T-helper 1 cell (primary cell): ENCODE measurements around the gene NFIB.

Experiments used
- DNase-seq, 5 donors: peaks; one replicate each; pipeline ENCODE4 v3.0.0-alpha.2; 2012 to 2020

Gene NFIB

DNA sequence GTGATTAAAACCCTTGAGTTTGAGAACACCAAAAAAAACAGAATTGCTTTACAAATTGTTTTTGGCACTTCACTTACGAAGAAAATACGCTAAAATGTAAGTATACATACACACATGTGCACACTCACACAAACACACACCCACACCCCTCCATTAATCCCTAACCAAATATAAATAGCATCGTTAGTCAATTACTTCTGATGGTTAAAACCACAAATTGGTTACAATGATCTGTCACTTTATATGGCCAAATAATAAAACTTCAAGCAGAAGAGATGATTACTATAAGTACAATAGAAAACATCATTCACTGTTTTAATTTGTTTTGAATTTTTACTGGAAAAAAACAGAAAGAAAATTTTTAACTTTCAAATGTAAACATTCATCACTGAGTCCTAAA is 103.5 kb downstream of the NFIB start:
- no peak for DNase-seq

GRCh38 chr9:14209399-14210345 is 104.3 kb downstream of the NFIB start:
- DNase-seq: no peak

DNA sequence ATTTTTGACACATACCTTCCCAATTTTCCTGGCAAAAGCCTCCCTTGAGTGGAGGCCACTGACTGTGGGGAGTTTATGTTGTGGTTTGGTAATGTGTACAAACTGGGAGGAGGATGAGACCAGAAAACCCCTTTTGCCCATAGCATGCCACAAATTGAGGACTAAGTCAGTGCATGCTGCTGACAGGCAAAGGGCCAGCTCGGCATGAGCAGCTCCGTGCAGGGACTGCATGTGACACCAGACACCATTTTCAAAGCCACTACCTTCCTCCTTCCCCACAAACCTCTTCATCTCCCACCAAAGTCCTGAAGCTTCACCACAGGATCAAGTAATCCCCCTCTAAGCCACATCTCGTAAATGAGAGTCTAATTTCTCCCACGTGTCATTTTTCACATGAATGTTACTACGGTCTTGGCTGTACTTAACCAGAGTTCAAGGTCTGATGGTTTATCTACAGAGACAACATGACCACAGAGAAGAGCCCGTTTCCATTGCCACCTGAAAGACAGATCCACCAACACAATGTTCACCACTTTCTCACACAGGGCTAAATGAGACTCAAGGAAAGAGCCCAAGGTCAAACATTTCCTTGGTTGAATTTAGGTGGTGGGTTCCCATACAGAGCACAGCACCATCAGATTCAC is 106.5 kb downstream of the NFIB start:
- DNase-seq: no peak

GRCh38 chr9:14205463-14205862 is 108.5 kb downstream of the NFIB start:
- no peak for DNase-seq

- no peak for DNase-seq
Observed at GRCh38 chr9:14203356-14204056, 110.4 kb downstream of the NFIB start.

DNA sequence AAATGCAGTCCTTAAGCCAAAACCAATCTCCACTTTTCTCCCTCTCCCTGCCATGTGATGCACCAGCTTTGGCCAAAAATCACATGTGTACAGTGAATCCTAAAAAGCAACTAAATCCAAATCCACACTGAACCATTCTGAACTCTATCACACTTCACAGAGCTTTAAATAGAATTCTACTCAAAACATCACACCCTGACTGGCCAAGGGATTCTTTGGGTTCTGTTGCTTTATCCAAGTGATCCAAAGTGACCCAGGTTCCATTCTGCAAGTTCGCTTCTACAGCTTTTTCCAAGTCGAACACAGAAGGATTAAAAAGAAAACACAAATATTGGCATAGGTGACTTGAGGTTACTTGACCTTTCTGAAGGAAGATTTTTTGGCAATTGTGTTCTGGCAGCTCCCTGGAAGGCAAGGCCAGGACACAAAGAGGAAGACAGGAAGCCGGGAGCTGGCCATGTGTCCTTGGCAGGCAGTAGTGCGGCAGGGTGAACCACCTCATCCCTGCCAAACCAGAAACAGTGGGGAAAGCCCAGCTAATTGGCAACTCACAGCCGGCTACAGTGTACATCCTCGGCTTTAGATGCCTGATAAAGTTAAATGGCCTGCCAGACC is 115.0 kb downstream of the NFIB start:
- no peak for DNase-seq

- DNase-seq: no peak
Observed at GRCh38 chr9:14198047-14198840, 115.7 kb downstream of the NFIB start.

DNA sequence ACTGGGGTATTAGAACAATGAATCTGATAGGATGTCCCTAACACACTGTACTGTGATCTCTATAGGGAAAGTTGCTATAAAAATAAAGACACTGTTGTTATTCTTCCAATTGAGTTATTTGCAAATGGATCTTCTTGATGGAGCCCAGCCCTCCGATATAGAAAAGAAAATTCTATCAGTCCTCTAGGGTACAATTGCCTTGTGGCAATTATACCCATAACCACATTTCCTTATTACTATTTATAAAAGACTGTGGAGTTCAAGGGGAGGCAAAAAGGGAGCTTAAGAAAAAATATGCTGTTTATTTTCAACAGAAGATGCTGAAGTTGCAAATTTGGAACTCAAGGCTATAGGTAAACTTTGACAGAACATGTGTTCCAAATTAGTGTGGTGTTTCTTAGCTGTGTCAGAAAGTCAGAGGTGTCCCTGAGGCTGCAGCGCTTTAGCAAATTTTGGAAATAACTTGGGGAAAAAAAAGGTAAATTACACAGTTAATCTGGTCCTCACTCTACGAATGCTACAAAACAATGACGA is 116.5 kb downstream of the NFIB start:
- DNase-seq: no peak

DNA sequence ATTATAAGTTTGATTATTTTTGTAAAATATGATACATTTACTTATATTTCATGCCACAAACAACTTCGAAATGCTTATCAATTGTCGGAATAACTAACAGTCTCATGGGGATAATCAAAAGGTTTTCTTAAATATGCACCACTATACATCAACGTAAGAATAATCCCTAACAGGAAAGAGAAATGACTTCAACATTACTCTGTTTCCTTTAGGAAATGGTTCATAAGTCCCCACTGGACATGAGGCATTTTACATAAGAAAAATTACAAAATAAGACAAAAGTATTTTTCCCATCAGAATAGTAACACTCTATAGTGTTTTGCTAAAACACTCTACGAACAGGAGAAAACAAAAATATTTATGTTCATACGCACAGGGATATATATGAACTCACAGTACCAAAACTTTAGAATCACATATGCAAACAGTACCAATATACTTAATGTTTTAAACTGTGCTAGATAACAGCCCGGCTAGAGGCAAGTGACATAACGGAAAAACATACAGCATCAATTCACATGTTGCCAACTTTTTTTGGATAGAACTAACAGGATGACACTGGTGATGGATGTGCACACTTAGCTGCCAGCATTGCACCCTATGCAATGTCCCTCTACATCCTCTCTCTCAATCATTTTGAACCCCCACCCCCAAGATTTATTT is 120.5 kb downstream of the NFIB start:
- DNase-seq: no peak

DNA sequence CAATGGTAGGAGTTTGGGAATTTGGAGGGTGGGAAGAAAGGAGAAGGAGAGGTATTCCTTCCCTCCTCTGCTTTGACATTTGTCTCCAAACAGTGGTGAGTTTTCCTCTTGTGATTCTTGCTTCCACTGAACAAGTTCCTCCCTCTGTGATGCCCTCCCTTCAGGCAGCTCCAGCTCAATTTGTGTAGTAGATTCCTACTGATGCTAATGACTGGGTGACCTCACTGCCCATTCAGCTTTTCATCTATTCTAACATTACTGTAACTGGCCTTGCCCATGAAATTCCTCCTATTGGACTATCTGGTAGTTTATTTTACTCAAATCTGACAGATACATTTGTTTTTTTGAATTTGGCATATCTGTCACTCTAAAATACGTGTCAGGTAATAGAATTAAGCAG is 121.4 kb downstream of the NFIB start:
- no peak for DNase-seq

DNA sequence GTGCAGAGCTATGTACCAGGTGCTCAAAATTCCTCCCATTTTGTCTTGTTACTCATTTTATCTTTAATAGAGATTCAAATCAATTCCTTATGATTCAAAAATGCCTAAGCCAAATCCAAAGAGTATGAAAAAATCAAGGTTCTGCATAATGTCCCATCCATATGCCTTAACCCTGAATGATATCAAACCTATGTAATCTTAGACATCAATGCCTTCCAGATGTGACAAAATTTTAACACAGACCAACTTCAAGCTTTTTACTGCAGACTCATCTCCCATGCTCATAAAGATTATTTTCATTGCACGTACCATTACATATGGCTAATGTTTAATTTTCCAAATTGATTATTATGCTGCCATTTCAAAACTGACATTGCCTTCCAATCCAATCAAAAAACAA is 122.4 kb downstream of the NFIB start:
- DNase-seq: no peak

DNA sequence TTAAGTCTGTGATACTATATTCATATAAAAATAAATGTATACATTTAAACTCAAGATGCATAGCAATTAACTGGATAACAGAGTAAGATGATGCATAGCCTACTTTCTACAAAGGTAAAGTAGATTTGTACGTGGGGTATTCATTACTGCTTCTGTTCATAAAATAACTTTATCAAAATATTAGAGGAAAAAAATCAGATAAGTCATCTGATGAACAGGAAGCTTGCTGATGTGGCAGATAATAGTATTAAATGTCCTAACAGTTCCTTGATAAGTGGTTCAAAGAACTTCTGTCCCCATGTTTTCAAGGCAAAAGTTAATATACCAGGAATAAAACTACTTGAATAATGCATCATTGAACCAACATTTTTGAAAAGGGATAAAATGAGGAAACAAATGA is 123.7 kb downstream of the NFIB start:
- no peak for DNase-seq

DNA sequence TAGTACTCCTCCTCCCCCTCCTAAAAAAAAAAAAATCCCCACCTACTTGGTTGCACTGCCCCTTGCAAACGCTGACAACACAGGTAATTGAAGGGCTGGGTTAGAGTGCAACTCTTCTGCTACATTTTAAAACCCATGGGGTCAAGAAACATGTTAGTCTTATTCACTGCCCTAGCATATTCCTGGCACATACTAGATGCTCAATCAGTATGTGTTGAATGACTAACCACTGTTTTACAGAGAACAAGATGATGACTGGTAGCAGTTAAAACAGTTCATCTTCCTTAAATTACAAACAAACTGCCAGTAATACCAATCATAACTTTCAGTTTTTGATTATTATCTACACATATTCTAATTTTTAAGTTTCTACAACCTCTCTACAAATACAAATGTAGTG is 124.4 kb downstream of the NFIB start:
- no peak for DNase-seq

DNA sequence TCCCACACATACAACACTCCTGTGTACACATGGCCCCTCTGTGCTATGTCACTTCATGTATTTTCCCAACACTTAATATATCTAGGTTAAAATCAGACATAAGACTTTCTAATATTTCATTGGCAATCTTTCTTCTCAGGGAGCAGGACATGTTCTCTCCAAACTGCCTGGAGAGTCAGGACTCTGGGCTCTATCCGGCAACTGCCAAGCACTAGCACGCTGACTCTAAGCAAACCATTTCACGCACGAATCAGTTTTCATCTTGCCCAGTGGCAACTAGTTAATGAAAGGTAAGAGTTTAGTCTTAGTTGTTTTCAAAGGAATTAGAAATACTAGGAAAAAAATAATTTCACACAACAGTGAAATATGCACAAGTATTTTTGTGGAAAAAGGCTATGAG is 124.8 kb downstream of the NFIB start:
- DNase-seq: no peak

DNA sequence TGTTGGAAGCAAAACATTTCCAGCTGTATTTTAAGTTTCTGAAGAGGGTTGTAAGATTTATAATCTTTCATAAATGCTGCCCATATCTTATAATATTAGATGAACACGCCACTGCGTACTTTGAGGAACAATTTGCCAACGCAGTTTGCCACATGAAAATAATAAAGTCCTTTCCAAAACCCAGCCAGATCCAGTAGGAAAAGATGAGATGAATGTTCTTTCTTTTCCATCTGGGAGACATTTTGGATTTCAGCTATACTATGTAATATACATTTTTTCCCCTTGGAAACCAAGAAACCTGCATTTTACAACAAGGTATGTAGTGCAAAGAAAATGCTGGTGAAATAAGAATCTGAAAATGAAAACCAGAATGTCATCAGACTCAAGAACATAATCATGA is 125.4 kb downstream of the NFIB start:
- DNase-seq: no peak

DNA sequence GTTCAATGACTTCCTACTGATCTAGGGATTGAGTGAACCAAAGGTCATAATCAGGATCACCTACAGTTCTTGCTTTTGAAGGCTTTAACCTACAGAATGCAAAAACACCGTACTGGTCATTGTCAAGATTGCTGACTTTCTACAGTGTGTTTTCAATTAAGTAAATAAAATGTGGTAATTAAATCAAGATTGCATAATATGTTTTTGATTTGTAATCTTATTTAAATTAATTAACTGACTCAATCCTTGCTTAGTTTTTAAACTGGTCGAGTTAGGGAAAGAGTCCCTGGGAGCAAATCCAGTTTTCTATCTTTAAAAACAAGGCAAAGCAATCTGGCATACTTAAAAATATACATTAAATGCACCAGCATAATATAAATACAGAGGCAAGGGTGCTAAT is 125.9 kb downstream of the NFIB start:
- no peak for DNase-seq

GRCh38 chr9:14186096-14186495 is 127.8 kb downstream of the NFIB start:
- no peak for DNase-seq

DNA sequence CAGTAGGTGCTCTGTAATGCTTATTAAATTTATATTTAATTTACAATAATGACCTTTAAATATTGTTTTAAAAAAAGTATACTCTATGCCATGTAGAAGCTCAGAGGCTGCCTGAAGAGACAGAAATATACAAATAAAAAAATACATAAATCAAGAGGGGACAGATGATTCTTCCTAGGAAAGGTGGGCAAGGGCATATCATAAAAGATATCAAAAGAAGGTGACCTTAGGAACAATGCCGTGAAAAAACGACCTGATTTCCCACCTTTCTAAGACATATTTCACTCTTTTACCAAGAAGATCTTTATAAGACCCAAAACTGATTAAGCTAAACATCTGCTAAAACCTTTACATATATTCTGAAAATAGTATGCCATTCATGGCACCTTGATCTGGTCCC is 128.9 kb downstream of the NFIB start:
- DNase-seq: no peak

DNA sequence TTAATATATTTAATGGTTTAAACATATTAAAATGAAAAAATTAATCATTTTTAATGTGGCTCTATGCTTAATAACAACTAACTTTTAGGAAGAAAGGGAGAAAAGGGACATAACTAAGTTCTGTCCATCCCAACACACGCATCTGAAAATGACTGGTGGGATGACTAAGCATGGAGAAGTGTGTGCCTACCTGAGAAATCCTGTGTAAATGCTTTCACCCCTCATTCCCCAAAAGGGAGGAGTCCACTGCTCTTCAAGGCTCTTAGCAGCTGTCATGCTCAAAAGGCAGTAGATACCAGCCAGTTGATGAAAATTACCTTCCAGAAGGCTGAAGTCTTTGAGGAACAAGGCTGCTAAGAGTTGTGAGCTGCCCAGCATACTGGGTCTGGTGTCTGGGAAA is 130.9 kb downstream of the NFIB start:
- no peak for DNase-seq

- no peak for DNase-seq
Observed at GRCh38 chr9:14180960-14181537, 132.9 kb downstream of the NFIB start.
